CD14-positive monocyte (primary cell): Measurements from ENCODE around the gene AMD1. TPM values are rescaled to one million over a fixed set of nuclear protein-coding genes. Genes with fewer than 3 reads are reported as not detected.

Experiments
- DNase-seq, 3 donors: peaks; one replicate each; pipeline ENCODE4 v3.0.0-alpha.2; 2011 to 2022
- H2AFZ ChIP-seq: 2 replicates; pipeline ENCODE4 v1.6.0; 2012; ENCODE audit warnings: mild to moderate bottlenecking, low read depth, low read length, inconsistent platforms; ENCODE audit not compliant: insufficient read depth, poor library complexity, severe bottlenecking
- H3K27ac ChIP-seq, 2 donors: 1 replicate in 1 of 2; 2 replicates in 1 of 2; pipeline ENCODE4 v1.5.1; 2012 to 2013; ENCODE audit warnings: low read length in 2 of 2, control low read depth in 1 of 2, inconsistent platforms in 1 of 2, low read depth in 1 of 2, mild to moderate bottlenecking in 1 of 2
- H3K27me3 ChIP-seq, 2 donors: one replicate each; pipeline versions ENCODE4 v1.6.0 to v1.6.1; 2011 to 2013; ENCODE audit warnings: low read length in 2 of 2; ENCODE audit not compliant: control insufficient read depth in 2 of 2, insufficient read depth in 2 of 2
- H3K36me3 ChIP-seq, 2 donors: replicated peaks in 1 of 2; 1 replicate in 1 of 2; 2 replicates in 1 of 2; pipeline versions ENCODE4 v1.5.1 to v1.6.1; 2012 to 2013; ENCODE audit warnings: low read length in 2 of 2, control low read depth in 1 of 2, inconsistent platforms in 1 of 2, mild to moderate bottlenecking in 1 of 2; ENCODE audit not compliant: insufficient read depth in 2 of 2, control insufficient read depth in 1 of 2
- H3K4me1 ChIP-seq, 2 donors: 1 replicate in 1 of 2; 2 replicates in 1 of 2; pipeline versions ENCODE4 v1.5.1 to v1.6.1; 2012 to 2013; ENCODE audit warnings: low read length in 2 of 2, control low read depth in 1 of 2, inconsistent platforms in 1 of 2, mild to moderate bottlenecking in 1 of 2, moderate library complexity in 1 of 2; ENCODE audit not compliant: insufficient read depth in 2 of 2, control insufficient read depth in 1 of 2
- H3K4me2 ChIP-seq: replicated peaks from 2 replicates; pipeline ENCODE3; 2012; ENCODE audit warnings: low read length, moderate library complexity, mild to moderate bottlenecking; ENCODE audit not compliant: poor library complexity, severe bottlenecking; ENCODE audit errors: extremely low read depth
- H3K4me3 ChIP-seq, 3 experiments: fragments of 200-600 bp in 1 of 3; sonication (generic) in 1 of 3; replicated peaks in 1 of 3; 1 replicate in 2 of 3; 2 replicates in 1 of 3; pipeline ENCODE4 v1.5.1; 2011 to 2013; ENCODE audit warnings: low read length in 3 of 3, mild to moderate bottlenecking in 3 of 3, control low read depth in 2 of 3, low read depth in 2 of 3, inconsistent platforms in 1 of 3, moderate library complexity in 1 of 3
- H3K79me2 ChIP-seq: 2 replicates; pipeline ENCODE4 v1.6.0; 2012; ENCODE audit warnings: mild to moderate bottlenecking, control low read depth, inconsistent platforms, low read length, moderate library complexity; ENCODE audit not compliant: insufficient read depth
- H3K9ac ChIP-seq: 2 replicates; pipeline ENCODE4 v1.6.0; 2017; ENCODE audit warnings: low read length, mild to moderate bottlenecking; ENCODE audit not compliant: insufficient read depth, poor library complexity, severe bottlenecking
- H3K9me3 ChIP-seq, 2 donors: replicated peaks in 1 of 2; 1 replicate in 1 of 2; 2 replicates in 1 of 2; pipeline versions ENCODE4 v1.5.1 to v1.6.1; 2012 to 2013; ENCODE audit warnings: low read length in 2 of 2, control low read depth in 1 of 2; ENCODE audit not compliant: control insufficient read depth in 1 of 2, insufficient read depth in 1 of 2
- H4K20me1 ChIP-seq: 2 replicates; pipeline ENCODE4 v1.6.0; 2012; ENCODE audit warnings: mild to moderate bottlenecking, low read length, control low read depth, moderate library complexity; ENCODE audit not compliant: insufficient read depth
- H3K27ac Mint-ChIP-seq, 7 donors: one replicate each; pipeline ENCODE4 v1.8.0; 2020; ENCODE audit warnings: mild to moderate bottlenecking in 7 of 7, mixed read lengths in 7 of 7, moderate library complexity in 6 of 7, inconsistent platforms in 2 of 7
- H3K27me3 Mint-ChIP-seq, 3 donors: one replicate each; pipeline ENCODE4 v1.8.0; 2021 to 2022; ENCODE audit warnings: low read depth in 3 of 3, mild to moderate bottlenecking in 3 of 3, mixed read lengths in 3 of 3, moderate library complexity in 3 of 3, inconsistent platforms in 1 of 3
- H3K36me3 Mint-ChIP-seq, 2 donors: one replicate each; pipeline ENCODE4 v1.8.0; 2020; ENCODE audit warnings: mixed read lengths in 2 of 2, inconsistent platforms in 1 of 2, mild to moderate bottlenecking in 1 of 2
- H3K4me1 Mint-ChIP-seq: one replicate; pipeline ENCODE4 v1.8.0; 2020; ENCODE audit warnings: mild to moderate bottlenecking, mixed read lengths
- H3K4me3 Mint-ChIP-seq, 2 donors: one replicate each; pipeline ENCODE4 v1.8.0; 2020; ENCODE audit warnings: mild to moderate bottlenecking in 2 of 2, mixed read lengths in 2 of 2, moderate library complexity in 1 of 2
- H3K9me3 Mint-ChIP-seq, 7 donors: one replicate each; pipeline ENCODE4 v1.8.0; 2020 to 2022; ENCODE audit warnings: mixed read lengths in 7 of 7, mild to moderate bottlenecking in 6 of 7, moderate library complexity in 6 of 7, inconsistent platforms in 2 of 7
- WGBS: methylation state at CpG from one replicate; pipeline ENCODE4 v1.1.5; 2013; ENCODE audit warnings: missing lambda C conversion rate; ENCODE audit not compliant: insufficient coverage; 5-methylcytosine and 5-hydroxymethylcytosine counted together
- intact Hi-C, 2 donors: fragments of 100-400 bp; cut with micrococcal nuclease; formaldehyde crosslinking; loops; one replicate each; pipeline versions ENCODE4 v1.15.0 to v1.15.1; 2023
- polyA plus RNA-seq, 3 donors: library from polyadenylated mRNA; depleted of rRNA in 1 of 3; unstranded in 2 of 3; stranded (reverse) in 1 of 3; fragments of 300-500 nt in 2 of 3; fragments of >200 nt in 1 of 3; fragmentation: Illumina TruSeq in 2 of 3; gene quantifications; 1 replicate in 2 of 3; 2 replicates in 1 of 3; pipeline ENCODE4 v1.2.3, GENCODE V29; 2012 to 2021
- TF ChIP-seq, protein P1 (sequence below): fragments of 200-600 bp; IDR thresholded peaks from one replicate; pipeline ENCODE4 v1.8.0; 2022; ENCODE audit warnings: antibody characterized with exemption, mild to moderate bottlenecking

The AMD1 gene
- polyA plus RNA-seq, 3 donors: 35.0 to 60.5 (median 45.3) TPM

DNA sequence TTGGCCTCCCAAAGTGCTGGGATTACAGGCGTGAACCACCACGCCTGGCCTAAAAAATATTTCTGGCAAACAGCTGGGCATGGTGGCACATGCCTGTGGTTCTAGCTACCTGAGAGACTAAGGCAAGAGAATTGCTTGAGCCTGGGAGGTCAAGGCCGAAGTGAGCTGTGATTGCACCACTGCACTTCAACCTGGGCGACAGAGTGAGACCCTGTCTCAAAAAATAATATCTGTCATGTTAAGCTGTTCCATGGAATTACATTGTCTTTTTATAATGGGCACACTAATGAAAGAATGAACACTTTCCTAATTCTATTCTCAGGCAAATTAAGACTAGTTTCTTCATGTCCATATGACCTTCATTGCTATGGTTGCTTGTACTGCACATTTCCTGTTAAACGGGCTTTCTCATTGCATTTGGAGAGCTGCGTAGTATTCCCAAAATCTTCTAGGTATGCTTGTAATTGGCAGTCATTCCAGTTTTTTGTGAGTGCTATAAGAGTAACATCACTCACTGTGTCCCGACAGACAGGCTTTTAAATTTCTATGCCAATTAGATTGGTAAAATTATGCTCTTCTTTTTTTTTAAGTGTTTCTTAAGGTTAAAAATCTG, 12.1 kb downstream of the AMD1 start:
- peaks cover 100% of the 10 kb centered on the region for H4K20me1 ChIP-seq
- WGBS: 83% methylated on average over 4 of the region's 7 CpGs
- peak overlapping the region in 2 of 7 donors; percentile 57 to 69 for H3K27ac Mint-ChIP-seq

DNA sequence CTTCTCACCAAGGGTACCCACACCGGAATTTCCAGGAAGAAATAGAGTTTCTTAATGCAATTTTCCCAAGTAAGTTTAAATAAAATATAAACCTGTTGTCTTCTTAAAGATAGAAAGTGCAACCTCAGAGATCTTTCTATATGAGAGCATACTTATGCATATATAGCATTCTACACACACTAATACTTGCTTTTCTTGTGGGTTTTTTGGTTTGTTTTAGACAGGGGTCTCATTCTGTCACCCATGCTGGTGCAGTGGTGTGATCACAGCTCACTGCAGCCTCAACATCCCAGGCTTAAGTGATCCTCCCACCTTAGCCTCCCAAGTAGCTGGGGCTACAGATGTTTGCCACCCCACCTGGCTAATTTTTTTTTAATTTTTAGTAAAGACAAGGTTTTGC, 15.7 kb downstream of the AMD1 start:
- Histone ChIP-seq H3K9me3 (no peaks in the 10 kb centered on the region), H4K20me1 (peaks cover 95% of the 10 kb centered on the region), H3K9ac (no peak overlapping the region), H3K36me3 (peaks cover 57 to 70% of the 10 kb centered on the region in 2 donors), H2AFZ (no peak overlapping the region), H3K4me2 (no peak overlapping the region), H3K27ac (no peak overlapping the region), H3K4me3 (no peak overlapping the region), H3K4me1 (peaks cover 6 to 12% of the 10 kb centered on the region in 2 donors), H3K79me2 (peaks cover 82% of the 10 kb centered on the region), H3K27me3 (no peaks in the 10 kb centered on the region)
- Mint-ChIP-seq H3K9me3 (no peaks in the 10 kb centered on the region), H3K4me3 (no peak overlapping the region), H3K27me3 (no peaks in the 10 kb centered on the region), H3K36me3 (peaks cover 57 to 61% of the 10 kb centered on the region in 2 donors), H3K4me1 (peaks cover 10% of the 10 kb centered on the region), H3K27ac (peak overlapping the region in 1 of 7 donors; percentile 12)
- TF ChIP-seq, protein P1, sequence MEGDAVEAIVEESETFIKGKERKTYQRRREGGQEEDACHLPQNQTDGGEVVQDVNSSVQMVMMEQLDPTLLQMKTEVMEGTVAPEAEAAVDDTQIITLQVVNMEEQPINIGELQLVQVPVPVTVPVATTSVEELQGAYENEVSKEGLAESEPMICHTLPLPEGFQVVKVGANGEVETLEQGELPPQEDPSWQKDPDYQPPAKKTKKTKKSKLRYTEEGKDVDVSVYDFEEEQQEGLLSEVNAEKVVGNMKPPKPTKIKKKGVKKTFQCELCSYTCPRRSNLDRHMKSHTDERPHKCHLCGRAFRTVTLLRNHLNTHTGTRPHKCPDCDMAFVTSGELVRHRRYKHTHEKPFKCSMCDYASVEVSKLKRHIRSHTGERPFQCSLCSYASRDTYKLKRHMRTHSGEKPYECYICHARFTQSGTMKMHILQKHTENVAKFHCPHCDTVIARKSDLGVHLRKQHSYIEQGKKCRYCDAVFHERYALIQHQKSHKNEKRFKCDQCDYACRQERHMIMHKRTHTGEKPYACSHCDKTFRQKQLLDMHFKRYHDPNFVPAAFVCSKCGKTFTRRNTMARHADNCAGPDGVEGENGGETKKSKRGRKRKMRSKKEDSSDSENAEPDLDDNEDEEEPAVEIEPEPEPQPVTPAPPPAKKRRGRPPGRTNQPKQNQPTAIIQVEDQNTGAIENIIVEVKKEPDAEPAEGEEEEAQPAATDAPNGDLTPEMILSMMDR: no peak
- no peak for DNase-seq
- no CpG with 5 or more reads among the region's 1 CpG for WGBS
- intact Hi-C loops: no loop called here

More for the DNA sequence above, 12.1 kb downstream of the AMD1 start:
- DNase-seq: no peak
- H3K36me3 Mint-ChIP-seq: peaks cover 27 to 28% of the 10 kb centered on the region in 2 donors
- H3K4me3 ChIP-seq: no peak overlapping the region
- TF ChIP-seq, protein P1: no peak
- peaks cover 32 to 46% of the 10 kb centered on the region in 2 donors for H3K4me1 ChIP-seq
- H3K79me2 ChIP-seq: peaks cover 100% of the 10 kb centered on the region
- no peaks in the 10 kb centered on the region for H3K27me3 Mint-ChIP-seq
- no peak overlapping the region for H3K9ac ChIP-seq
- peak overlapping the region in 1 of 2 donors; percentile 38 for H3K27ac ChIP-seq
- no peaks in the 10 kb centered on the region for H3K9me3 Mint-ChIP-seq
- H3K4me1 Mint-ChIP-seq: peaks cover 45% of the 10 kb centered on the region
- H3K4me2 ChIP-seq: no peak overlapping the region
- intact Hi-C loops: loop anchor here in 1 of 2 donors (10.0 kb wide), 1 partner anchor 202 kb away; no protein-coding TSS in a partner anchor
- H3K4me3 Mint-ChIP-seq: no peak overlapping the region
- H3K9me3 ChIP-seq: no peaks in the 10 kb centered on the region
- no peak overlapping the region for H2AFZ ChIP-seq
- no peaks in the 10 kb centered on the region for H3K27me3 ChIP-seq
- H3K36me3 ChIP-seq: peaks cover 24 to 35% of the 10 kb centered on the region in 2 donors
